ENCODE measurements around the gene VDAC1. TPM values are rescaled to one million over a fixed set of nuclear protein-coding genes. Genes with fewer than 3 reads are reported as not detected.
"Not testable (repeated sequence)": the region's sequence is repeated elsewhere in the genome, so short reads cannot be mapped to it uniquely, and the experiment has no call there.

VDAC1 gene
- total and polyA plus RNA-seq, 2 donors (not counting 1 experiment from before 2014, with no cell fraction given) = 202 to 281 TPM

DNA sequence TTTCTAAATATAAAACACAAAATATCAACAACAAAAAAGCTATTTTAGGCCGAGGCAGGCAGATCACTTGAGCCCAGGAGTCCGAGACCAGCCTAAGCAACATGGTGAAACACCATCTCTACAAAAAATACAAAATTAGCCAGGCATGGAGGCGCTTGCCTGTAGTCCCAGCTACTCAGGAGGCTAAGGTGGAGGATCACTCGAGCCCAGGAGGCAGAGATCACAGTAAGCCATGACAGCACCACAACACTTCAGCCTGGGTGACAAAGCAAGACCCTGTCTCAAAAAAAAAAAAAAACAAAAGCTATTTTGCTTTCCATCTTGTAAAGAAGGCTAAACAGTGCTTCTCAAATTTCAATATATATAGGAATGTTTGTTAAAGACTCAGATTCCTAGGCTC, 47.7 kb downstream of the VDAC1 start:
- TF ChIP-seq EZH2 (IDR thresholded peaks at IDR 0.05; ENCODE audit: low read length, missing control alignments) = no peak
- TF ChIP-seq, protein P1, sequence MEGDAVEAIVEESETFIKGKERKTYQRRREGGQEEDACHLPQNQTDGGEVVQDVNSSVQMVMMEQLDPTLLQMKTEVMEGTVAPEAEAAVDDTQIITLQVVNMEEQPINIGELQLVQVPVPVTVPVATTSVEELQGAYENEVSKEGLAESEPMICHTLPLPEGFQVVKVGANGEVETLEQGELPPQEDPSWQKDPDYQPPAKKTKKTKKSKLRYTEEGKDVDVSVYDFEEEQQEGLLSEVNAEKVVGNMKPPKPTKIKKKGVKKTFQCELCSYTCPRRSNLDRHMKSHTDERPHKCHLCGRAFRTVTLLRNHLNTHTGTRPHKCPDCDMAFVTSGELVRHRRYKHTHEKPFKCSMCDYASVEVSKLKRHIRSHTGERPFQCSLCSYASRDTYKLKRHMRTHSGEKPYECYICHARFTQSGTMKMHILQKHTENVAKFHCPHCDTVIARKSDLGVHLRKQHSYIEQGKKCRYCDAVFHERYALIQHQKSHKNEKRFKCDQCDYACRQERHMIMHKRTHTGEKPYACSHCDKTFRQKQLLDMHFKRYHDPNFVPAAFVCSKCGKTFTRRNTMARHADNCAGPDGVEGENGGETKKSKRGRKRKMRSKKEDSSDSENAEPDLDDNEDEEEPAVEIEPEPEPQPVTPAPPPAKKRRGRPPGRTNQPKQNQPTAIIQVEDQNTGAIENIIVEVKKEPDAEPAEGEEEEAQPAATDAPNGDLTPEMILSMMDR (conservative IDR thresholded peaks at IDR 0.05 in 1 of 2, IDR thresholded peaks at IDR 0.05 in 1 of 2; ENCODE audit: low read depth in 1 of 2, low read length in 2 of 2) = no peak
- Histone ChIP-seq H3K9me3 (ENCODE audit: control insufficient read depth, insufficient read depth, low read depth, low read length) (no peaks in the 10 kb centered on the region), H3K4me2 (ENCODE audit: extremely low read depth, insufficient read depth, low read length) (no peak overlapping the region), H4K20me1 (ENCODE audit: control insufficient read depth, extremely low read depth, insufficient read depth, low read length) (no peaks in the 10 kb centered on the region), H3K9ac (ENCODE audit: insufficient read depth, low read length) (no peak overlapping the region), H3K4me1 (ENCODE audit: control insufficient read depth, extremely low read depth, insufficient read depth, low read length) (peaks cover 12% of the 10 kb centered on the region), H3K4me3 (replicated peaks in 1 of 4; ENCODE audit: control extremely low read depth in 1 of 4, insufficient read depth in 1 of 4, low read depth in 3 of 4, low read length in 4 of 4) (no peak overlapping the region), H2AFZ (ENCODE audit: low read length) (no peak overlapping the region), H3K27ac (ENCODE audit: insufficient read depth, low read length) (no peak overlapping the region), H3K27me3 (ENCODE audit: control insufficient read depth, insufficient read depth, low read length) (no peaks in the 10 kb centered on the region), H3K36me3 (ENCODE audit: control insufficient read depth, insufficient read depth, low read length) (peaks cover 5% of the 10 kb centered on the region), H3K79me2 (ENCODE audit: control insufficient read depth, insufficient read depth, low read length) (peaks cover 15% of the 10 kb centered on the region)
- no peak for DNase-seq (ENCODE audit: low read depth in 2 of 2)

GRCh38 chr5:133956196-133956595, 48.6 kb downstream of the VDAC1 start:
- H3K4me2 ChIP-seq (ENCODE audit: extremely low read depth, insufficient read depth, low read length); H3K9me3 ChIP-seq (ENCODE audit: control insufficient read depth, insufficient read depth, low read depth, low read length); H2AFZ ChIP-seq (ENCODE audit: low read length); H3K27ac ChIP-seq (ENCODE audit: insufficient read depth, low read length); H4K20me1 ChIP-seq (ENCODE audit: control insufficient read depth, extremely low read depth, insufficient read depth, low read length); H3K79me2 ChIP-seq (ENCODE audit: control insufficient read depth, insufficient read depth, low read length); H3K36me3 ChIP-seq (ENCODE audit: control insufficient read depth, insufficient read depth, low read length); H3K4me3 ChIP-seq (replicated peaks in 1 of 4; ENCODE audit: control extremely low read depth in 1 of 4, insufficient read depth in 1 of 4, low read depth in 3 of 4, low read length in 4 of 4); H3K27me3 ChIP-seq (ENCODE audit: control insufficient read depth, insufficient read depth, low read length); H3K9ac ChIP-seq (ENCODE audit: insufficient read depth, low read length): not testable (repeated sequence)
- peaks cover 11% of the 10 kb centered on the region for H3K4me1 ChIP-seq (ENCODE audit: control insufficient read depth, extremely low read depth, insufficient read depth, low read length)
- DNase-seq (ENCODE audit: low read depth in 2 of 2) = peak in 1 of 2 donors; percentile 38

- Histone ChIP-seq H4K20me1 (ENCODE audit: control insufficient read depth, extremely low read depth, insufficient read depth, low read length) (no peaks in the 10 kb centered on the region), H3K79me2 (ENCODE audit: control insufficient read depth, insufficient read depth, low read length) (no peaks in the 10 kb centered on the region), H3K27me3 (ENCODE audit: control insufficient read depth, insufficient read depth, low read length) (no peaks in the 10 kb centered on the region), H3K4me2 (ENCODE audit: extremely low read depth, insufficient read depth, low read length) (no peak overlapping the region), H3K36me3 (ENCODE audit: control insufficient read depth, insufficient read depth, low read length) (peaks cover 4% of the 10 kb centered on the region), H3K9ac (ENCODE audit: insufficient read depth, low read length) (no peak overlapping the region), H3K4me1 (ENCODE audit: control insufficient read depth, extremely low read depth, insufficient read depth, low read length) (peaks cover 11% of the 10 kb centered on the region), H3K27ac (ENCODE audit: insufficient read depth, low read length) (peak overlapping the region; percentile 72), H3K9me3 (ENCODE audit: control insufficient read depth, insufficient read depth, low read depth, low read length) (no peaks in the 10 kb centered on the region), H2AFZ (ENCODE audit: low read length) (no peak overlapping the region), H3K4me3 (replicated peaks in 1 of 4; ENCODE audit: control extremely low read depth in 1 of 4, insufficient read depth in 1 of 4, low read depth in 3 of 4, low read length in 4 of 4) (no peak overlapping the region)
- peak in 1 of 2 donors; percentile 32 for DNase-seq (ENCODE audit: low read depth in 2 of 2)
- TF ChIP-seq, protein P1 (conservative IDR thresholded peaks at IDR 0.05 in 1 of 2, IDR thresholded peaks at IDR 0.05 in 1 of 2; ENCODE audit: low read depth in 1 of 2, low read length in 2 of 2) = no peak
- TF ChIP-seq EZH2 (IDR thresholded peaks at IDR 0.05; ENCODE audit: low read length, missing control alignments) = no peak
These were observed 51.1 kb downstream of the VDAC1 start for GRCh38 chr5:133953568-133954145.

Data from fibroblast of lung (primary cell).